Diencephalon (tissue), 1 donor: ENCODE measurements around the gene FAM78B. TPM values are rescaled to one million over a fixed set of nuclear protein-coding genes. Genes with fewer than 3 reads are reported as not detected.

Experiments used
- small RNA-seq: library from RNA; depleted of rRNA; stranded (forward); fragments of <200 nt; gene quantifications from one replicate; pipeline ENCODE3, GENCODE V24; 2014
- total RNA-seq: library from RNA; depleted of rRNA; stranded (reverse); fragments of >200 nt; gene quantifications from one replicate; pipeline ENCODE4 v1.2.3, GENCODE V29; 2014

The FAM78B gene, protein sequence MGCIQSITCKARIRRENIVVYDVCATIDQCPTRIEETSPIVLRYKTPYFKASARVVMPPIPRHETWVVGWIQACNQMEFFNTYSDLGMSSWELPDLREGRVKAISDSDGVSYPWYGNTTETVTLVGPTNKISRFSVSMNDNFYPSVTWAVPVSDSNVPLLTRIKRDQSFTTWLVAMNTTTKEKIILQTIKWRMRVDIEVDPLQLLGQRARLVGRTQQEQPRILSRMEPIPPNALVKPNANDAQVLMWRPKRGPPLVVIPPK
- 6.7 TPM for total RNA-seq

DNA sequence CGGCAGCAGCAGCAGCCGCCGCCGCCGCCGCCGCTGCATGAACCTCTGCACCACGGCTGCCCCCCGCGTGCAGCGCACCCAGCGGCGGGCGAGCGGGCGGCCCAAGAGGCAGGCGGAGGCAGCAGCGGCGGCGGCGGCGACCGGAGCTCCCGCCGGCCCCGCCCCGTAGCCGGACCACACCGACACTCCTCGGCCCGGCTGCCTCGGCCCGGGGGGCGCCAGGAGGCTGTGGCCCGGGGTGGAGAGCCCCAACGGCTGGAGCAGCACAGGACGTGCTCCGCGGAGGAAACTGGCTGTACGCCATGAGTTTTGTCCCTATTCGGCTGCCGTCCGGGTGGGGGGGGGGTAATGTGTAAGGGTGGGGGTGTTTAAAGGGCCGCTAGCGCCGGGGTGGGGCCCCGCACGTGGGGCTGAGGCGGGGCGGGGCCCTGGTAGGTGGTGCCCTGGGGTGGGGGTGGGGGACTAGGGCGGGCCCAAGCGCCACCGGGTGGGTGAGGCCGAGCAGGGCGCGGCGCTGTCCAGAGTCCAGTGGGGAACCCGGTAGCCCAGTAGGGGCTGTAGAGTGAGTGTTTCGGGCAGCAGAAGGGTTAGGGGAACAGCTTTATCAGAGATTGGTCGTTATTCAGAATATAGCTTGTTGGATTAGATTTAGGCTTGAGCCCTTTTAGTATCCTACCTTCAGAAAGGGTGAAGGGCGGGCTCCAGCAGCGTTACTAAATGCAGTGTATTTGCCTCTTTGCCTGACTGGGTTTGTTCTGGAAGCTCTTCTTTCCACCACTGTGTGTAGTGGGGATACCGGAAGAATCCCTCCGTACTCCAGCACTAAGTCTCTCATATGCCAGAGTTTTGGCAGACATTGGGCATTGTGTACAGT lies at the start of gene FAM78B:
FAM78B (minus strand) TSS at position 304 of the 874 bp plus-strand sequence. CDS start 753 bp downstream, outside the sequence.

Small RNAs within 50 kb of the gene (small RNA-seq; reads per million reads assigned to genes)
- gene MIR921 (not detected), gene RNA5SP64 (not detected)
